Stimulated activated CD8-positive, alpha-beta memory T cell treated with anti-CD3 and anti-CD28 coated beads, Interleukin-15, amount 100 ng/mL, for 4 hours (primary cell): ENCODE data around the gene ZNF205.
"Not testable (repeated sequence)": the region's sequence is repeated elsewhere in the genome, so short reads cannot be mapped to it uniquely, and the experiment has no call there.

Experiments used
- DNase-seq, 2 donors: peaks; one replicate each; pipeline ENCODE4 v3.0.0-alpha.2; 2020; ENCODE audit warnings: low read depth in 2 of 2

ZNF205 gene

DNA sequence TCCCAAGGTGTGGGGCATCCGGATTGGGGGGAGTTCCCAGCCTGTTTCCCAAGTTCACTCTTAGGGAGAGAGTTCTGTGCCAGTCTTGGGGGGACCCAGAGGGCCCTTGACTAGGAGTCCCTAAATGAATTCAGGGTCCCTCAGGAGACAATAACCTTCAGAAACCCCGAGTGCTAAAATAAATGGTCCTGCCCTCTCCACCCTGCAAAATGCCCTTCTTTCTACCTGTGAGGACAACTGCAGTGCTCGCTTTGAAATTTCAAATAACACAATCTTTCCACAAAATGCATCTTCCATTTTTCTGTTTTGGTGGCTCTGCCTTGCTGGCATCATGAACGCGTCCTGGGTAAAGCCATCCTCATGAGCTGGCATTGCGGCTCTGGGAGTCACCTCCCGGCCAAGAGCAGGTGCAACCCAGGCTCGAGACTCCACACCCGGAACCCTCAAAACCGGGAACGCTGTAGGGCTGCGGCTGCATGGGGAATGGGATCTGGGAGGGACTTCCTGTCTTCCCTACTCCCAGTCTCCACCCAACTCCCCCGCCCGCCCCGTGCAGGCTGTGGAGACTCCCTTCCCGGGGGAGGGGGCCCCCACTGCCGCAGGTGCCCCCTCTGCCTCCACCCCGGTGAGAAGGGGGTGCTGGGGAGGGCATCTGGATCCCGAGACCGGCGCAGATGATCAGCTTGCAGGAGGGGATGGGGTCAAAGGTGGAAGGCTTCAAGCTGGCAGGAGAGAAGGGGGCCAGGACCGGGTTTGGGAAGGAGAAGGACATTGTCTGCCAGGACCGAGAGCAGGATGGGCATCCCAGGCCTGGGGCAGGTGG, at the start of gene ZNF205:
ZNF205 (plus strand) TSS at position 529 of the 823 bp plus-strand sequence. CDS start 845 bp downstream, outside the sequence.
- no peak for DNase-seq

DNA sequence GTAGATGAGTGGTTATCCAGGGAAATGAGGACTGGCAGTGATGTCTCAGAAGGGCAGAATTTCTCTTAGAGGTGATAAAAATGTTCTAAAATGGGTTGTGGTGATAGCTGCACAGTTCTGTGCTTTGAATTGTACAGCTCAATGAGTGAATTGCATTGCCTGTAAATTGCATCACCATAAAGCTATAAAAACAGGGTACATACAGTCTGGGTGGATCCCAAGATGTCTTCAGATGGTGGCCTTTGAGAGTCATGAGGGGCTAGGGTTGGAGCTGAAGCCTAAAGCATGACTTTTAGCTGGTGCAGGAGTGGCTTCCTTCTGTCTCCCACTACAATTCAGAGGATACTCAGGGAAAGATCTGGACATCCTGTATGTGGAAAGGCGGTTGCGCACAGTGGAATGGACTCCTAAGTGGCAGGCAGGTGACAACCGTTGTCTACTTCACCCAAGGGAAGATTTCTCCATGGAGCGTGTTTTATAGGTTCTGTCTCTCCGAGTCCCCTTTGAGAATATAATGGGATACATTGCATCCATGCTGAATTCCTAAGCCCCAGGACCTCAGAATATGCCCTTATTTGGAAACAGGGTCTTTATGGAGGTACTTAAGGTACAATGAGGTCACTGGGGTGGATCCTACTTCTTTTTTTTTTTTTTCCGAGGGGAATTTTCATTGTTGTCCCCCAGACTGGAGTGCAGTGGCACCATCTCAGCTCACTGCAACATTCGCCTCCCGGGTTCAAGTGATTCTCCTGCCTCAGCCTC, 48.6 kb upstream of the ZNF205 start:
- no peak for DNase-seq

DNA sequence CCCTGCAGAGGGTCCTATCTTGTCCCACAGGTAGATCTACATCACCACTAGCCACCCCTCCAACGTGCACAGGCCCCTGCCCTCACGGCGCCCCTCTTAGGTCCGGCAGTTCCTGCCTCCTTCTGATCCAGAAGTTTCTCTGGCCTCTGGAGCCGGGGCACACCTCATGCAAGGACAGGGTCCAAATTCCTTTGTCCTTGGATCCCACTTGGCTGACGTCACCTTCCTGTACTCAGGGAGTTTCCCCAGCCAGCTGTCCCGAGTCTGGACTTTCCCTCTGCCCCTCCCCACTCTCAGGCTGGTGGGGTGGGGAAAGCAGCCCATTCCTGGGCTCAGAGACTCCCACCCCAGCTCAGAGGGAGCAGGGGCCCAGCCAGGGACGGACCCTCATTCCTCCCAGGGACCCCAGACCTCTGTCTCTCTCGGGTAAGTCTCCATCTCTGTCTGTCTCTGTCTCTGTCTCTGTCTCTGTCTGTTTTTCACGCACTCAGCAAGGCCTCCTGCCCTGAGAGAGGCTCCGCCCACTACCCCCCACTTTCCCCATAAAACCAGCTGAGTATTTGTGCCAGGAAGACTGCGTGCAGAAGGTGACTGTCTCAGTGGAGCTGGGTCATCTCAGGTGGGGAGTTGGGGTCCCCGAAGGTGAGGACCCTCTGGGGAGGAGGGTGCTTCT, 47.2 kb upstream of the ZNF205 start, which contains the start of gene IL32:
IL32 (plus strand) TSS at position 572 of the 673 bp plus-strand sequence. CDS start 172 bp downstream, outside the sequence.
- DNase-seq: peak; percentile 44 to 58

GRCh38 chr16:3065742-3066439, 46.5 kb upstream of the ZNF205 start:
- DNase-seq: no peak

GRCh38 chr16:3066440-3066748, 46.0 kb upstream of the ZNF205 start:
- DNase-seq: no peak

DNA sequence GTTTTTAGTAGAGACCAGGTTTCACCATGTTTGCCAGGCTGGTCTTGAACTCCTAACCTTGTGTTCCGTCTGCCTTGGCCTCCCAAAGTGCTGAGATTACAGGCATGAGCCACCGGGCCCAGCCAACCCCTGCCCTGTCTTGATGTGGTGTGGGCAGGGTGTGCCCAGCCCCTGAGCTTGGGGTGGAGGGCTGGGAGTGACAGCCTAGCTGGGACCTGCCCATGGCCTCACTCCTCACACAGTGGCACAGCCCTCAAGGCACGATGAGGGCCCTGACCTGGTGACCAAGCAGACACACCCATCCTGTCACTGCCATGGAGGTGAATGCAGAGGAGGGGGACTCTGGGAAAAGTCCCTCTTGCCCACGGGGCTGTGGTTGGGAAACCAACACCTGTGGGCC, 43.9 kb upstream of the ZNF205 start:
- DNase-seq: no peak

DNA sequence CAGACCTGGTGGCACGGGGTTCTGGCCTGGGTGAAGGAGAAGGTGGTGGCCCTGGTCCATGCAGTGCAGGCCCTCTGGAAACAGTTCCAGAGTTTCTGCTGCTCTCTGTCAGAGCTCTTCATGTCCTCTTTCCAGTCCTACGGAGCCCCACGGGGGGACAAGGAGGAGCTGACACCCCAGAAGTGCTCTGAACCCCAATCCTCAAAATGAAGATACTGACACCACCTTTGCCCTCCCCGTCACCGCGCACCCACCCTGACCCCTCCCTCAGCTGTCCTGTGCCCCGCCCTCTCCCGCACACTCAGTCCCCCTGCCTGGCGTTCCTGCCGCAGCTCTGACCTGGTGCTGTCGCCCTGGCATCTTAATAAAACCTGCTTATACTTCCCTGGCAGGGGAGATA, 43.2 kb upstream of the ZNF205 start:
- DNase-seq: not testable (repeated sequence)

- no peak for DNase-seq
Observed at GRCh38 chr16:3070608-3071111, 41.7 kb upstream of the ZNF205 start.

- DNase-seq: no peak
Observed at GRCh38 chr16:3071655-3072054, 40.7 kb upstream of the ZNF205 start.

DNA sequence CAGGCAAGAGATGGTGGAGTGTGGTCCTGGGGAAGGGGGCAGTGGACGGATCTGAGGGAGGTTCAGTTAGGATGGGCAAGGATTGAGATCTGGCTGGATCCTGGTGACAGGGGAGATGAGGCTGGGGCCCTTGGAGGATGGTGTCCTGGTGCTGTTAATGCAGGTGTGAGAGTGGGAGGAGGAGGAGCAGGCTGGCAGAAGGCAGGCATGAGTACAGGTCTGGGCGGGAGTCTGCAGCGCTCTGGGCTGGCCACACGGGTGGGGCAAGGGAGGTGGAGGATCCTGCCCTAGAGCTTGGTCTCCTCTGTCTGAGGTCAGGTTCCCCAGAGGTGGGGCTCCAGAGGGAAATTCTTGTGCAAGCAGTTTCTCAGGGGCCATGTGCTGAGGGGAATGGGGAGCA, 40.2 kb upstream of the ZNF205 start:
- not testable (repeated sequence) for DNase-seq

- DNase-seq: not testable (repeated sequence)
Observed at GRCh38 chr16:3072576-3073263, 39.7 kb upstream of the ZNF205 start.

DNA sequence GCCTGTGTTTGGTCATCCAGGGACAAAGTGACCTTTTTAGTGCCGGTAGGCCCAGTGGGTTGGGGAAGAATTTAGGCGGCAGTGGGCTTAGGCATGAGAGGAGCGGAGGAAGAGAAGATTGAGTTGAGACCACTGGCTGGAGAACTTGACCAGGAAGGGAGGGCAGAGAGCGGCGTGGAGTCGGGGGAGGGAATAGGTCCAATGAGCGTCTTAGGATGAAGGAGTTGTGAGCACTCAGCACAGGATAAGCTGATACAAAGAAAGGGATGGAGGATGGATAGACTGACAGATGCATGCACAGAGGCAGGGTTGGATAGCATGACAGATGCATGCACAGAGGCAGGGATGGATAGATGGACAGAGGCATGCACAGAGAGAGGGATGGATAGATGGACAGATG, 38.9 kb upstream of the ZNF205 start:
- DNase-seq: no peak

- DNase-seq: peak; percentile 52 to 60
Observed at GRCh38 chr16:3074860-3075522, 37.4 kb upstream of the ZNF205 start.

DNA sequence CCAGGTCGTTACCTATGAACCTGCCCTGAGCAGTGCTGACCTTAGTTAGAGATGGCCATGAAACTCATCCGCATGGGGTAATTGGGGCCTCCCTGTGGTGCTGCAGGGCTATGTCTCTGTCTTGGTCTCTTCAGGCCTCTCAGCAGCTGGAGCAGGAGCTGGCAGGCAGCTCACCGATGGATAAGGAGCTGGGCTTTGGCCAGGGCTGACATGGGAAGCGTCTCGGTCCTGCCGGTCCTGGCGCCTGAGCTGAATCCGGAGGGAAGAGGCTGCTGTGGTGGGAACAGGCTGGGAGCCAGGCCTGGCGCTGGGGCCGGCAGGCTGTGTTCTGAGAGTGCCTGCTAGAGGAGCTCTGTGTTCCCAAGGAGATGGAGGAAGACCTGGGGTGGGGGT, 36.9 kb upstream of the ZNF205 start:
- DNase-seq: no peak

DNA sequence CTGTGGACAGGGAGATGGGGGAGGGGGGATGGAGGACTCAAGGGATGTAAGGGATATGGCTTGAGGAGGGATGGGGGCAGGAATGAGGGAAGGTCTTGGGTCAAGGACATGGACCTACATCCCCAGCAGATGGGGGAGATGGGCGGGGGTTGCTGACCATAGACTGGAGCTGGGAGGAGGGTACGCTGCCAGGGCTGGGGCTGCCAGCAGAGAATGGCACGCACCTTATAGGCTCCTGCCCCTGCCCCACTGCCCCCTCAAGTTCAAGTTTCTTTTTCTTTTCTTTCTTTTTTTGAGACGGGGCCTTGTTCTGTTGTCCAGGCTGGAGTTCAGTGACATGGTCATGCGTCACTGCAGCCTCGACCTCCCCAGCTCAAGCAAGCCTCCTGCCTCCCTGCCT, 36.4 kb upstream of the ZNF205 start:
- not testable (repeated sequence) for DNase-seq

DNA sequence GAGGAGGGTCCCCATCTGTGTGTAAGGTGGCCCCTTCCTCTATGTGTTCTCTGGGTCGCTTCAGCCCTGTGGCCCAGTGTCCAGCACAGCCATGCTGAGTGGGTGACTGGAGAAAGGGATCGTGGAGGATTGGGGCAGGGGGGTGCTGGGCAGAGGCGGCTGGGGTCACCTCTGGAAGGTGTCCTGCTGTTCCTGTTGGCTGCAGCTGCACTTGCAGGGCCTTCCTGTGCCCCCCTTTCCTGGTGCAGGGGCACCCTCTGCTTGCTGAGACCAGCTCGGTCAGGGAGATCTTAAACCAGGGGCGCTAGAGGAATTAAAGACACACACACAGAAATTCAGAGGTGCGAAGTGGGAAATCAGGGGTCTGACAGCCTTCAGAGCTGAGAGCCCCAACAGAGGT, 35.8 kb upstream of the ZNF205 start:
- DNase-seq: no peak

DNA sequence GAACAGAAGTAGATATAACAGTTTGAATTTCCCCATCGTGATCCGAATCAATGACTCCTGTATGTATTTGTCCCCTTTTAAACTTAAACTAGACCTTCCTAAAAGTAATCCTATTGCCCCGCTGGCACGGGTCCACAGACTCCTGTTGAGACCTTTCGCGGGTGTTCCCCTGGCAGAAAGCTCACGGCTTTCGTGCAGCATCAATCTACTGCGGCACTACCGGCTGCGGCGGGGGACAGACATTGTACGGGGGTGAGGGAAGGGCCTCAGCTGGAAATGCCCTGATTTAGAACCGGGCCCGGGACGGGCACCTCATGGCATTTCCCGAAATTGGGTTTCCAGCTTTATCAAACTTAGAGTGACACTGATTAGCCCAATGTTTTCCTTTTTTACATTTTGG, 32.4 kb upstream of the ZNF205 start:
- DNase-seq: no peak

DNA sequence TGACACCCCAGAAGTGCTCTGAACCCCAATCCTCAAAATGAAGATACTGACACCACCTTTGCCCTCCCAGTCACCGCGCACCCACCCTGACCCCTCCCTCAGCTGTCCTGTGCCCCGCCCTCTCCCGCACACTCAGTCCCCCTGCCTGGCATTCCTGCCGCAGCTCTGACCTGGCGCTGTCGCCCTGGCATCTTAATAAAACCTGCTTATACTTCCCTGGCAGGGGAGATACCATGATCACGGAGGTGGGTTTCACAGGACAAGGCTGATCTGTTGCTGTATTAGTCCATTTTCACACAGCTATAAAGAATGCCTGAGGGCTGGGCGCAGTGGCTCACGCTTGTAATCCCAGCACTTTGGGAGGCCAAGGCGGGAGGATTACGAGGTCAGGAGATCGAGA, 30.4 kb upstream of the ZNF205 start:
- not testable (repeated sequence) for DNase-seq

- not testable (repeated sequence) for DNase-seq
Observed at GRCh38 chr16:3083408-3083807, 29.0 kb upstream of the ZNF205 start.

DNA sequence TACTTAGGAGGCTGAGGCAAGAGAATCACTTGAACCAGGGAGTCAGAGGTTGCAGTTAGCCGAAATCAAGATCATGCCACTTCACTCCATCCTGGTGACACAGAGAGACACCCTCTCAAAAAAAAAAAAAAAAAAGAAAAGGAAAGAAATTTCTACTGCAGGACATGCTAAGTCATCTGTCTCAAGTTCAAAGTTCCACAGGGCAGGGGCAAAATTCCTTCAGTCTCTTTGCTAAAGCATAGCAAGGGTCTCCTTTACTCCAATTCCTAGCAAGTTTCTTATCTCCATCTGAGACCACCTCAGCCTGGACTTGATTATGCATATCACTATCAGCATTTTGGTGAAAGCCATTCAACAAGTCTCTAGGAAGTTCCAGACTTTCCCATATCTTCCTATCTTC, 27.9 kb upstream of the ZNF205 start:
- DNase-seq: no peak
